Adipose tissue (tissue), 3 donors: ENCODE results near the gene LZTS3. TPM values are rescaled to one million over a fixed set of nuclear protein-coding genes. Genes with fewer than 3 reads are reported as not detected.
"Not testable (repeated sequence)": the region's sequence is repeated elsewhere in the genome, so short reads cannot be mapped to it uniquely, and the experiment has no call there.

Experiments used
- H3K27ac ChIP-seq: one replicate; pipeline ENCODE4 v1.5.1; 2013; ENCODE audit warnings: low read depth, low read length
- WGBS, 3 donors: extraction: QIAGEN DNeasy Blood & Tissue Kit; methylation state at CpG; one replicate each; pipeline ENCODE4 v1.1.7; 2013; 5-methylcytosine and 5-hydroxymethylcytosine counted together
- polyA plus RNA-seq, 3 donors: library from polyadenylated mRNA; stranded (reverse); fragments of 200-250 nt; gene quantifications; one replicate each; pipeline ENCODE4 v1.2.3, GENCODE V29; 2013
- donor health status: healthy with polysubstance abuse.
- donor health status: Bipolar disorder and iron deficiency.
- donor health status: healthy.

Gene LZTS3
- polyA plus RNA-seq, 3 donors: 4.0 to 18.4 (median 5.1) TPM

DNA sequence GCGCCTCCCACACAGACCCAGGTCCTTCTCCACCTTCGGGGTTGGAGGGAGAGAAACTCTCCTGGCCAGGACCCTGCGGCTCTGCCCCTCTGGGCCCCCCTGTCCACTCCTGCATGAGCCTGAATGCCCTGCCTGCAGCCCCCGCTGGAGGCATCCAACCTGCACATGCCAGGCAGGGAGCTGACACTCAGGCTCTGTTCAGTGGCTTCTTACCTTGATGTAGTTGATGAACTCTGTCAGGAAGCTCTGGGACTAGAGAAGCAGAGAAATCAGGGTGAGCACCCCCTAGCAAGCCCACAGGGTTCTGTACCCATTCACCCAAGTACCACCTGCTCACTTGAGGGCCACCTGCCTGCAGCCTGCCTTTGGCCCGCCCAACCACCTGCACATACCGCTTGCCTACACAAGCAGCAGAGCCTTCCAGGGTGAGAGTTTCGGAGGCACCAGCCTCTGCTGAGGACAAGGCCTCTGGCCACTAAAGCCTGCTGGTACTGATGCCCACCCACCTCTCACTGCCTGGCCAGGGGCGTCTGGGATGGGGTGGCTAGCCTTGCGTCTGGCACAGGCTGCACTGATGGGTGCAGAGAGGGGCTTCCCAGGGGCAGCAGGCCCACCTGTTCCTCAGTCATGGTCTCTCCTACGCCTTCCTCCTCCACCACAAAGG, 21.4 kb upstream of the LZTS3 start:
- no peak overlapping the region for H3K27ac ChIP-seq
- WGBS, 3 donors: 94 to 96% (median 95%) methylated on average over 10 of the region's 10 CpGs

DNA sequence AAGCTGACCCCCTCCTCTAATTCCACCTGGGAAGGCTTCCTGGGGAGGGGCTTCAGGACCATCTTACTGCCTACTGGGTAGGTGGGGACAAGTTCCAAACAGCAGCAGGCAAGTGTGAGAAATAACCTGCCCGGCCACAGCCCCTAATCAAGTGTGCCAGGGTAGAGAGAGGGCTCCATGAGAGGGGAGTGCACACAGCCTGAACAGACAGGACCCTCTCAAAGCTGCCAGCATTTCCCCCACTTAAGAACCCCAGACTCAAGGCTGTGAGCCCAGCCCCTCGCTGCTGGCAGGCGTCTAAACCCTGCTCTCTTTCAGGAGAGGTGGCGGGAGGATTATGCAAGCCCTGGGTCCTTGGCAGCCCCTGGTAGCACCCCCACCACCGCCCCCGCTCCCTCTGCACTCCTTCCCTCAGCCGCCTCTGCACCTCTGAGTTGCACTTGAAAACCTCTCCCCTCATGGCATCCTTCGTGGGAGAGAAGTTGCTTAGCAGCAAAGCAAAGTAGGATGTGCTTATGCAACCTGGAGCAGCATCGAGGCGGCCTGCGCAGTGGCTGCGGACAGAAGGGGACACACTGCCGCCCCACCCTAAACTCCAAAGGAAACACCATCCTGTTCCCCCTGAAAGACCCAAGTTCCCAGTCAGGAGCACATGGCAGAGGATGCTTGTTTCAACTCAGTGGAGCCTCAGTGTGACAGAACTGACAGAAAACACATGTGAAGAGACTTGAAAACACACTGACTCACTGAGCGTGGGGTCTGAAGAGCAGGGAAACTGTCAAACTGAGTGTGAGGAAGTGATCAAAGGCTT, 20.7 kb upstream of the LZTS3 start:
- WGBS, 3 donors: 84 to 91% (median 88%) methylated on average over 14 of the region's 14 CpGs

DNA sequence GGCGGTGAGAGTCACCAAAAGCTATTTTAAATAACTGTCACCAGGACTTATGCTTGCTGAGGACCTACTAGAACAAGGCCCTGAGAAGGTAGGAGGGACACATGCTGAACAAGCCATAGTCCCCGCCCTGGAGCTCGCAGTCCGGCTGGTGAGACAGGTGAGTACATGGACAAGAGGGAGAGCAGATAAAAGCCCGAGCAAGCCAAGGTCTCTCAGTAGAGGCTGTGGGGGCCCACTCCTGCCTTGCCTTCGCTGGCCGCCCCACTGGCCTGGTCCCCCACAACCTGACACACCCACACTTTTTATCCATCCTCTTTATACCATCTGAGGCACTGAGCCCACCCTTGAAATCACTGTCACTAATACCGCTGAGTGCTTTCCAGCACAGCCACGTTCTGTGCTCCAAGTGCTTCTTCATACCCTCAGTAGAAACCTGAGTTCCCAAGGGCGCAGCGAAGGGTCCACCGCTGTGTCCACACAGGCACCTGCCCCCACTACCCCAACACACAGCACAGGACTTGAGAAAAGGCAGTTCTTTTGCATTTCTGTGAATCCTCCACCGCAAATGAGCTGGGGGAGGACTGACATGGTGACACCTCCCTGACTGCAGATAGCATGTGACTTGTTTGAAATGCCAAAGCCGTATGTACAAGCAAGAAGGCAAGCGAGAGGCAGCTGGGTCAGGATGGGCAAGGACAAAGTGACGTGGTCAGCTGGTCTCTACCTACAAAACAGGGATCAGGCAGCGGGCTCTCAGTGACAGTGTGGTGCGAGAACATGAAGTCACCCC, 19.1 kb upstream of the LZTS3 start:
- no peak overlapping the region for H3K27ac ChIP-seq
- WGBS, 3 donors: 91 to 95% (median 92%) methylated on average over 18 of the region's 18 CpGs

More for the DNA sequence above, 20.7 kb upstream of the LZTS3 start:
- no peak overlapping the region for H3K27ac ChIP-seq

DNA sequence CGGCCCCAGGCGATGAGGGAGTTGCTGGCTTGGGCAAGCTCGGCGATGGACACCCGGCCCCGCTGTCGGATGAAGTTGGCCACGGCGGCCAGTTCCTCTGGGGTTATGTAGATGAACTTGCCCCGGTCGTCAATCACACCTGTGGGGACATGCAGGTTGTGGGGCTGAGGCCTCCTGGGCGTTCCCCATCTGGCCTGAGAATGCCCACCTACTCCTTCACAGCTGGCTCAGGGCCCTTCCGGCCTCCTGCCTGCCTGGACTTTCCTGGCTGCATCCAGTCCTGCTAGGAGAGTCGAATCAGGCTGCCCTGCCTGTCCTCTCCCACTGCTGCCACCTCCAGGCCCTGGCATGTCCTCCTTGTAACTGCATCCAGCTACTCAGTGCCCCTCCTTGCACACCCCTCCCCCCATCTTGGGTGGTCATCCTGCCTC, 17.3 kb upstream of the LZTS3 start:
- 85 to 91% (median 89%) methylated on average over 13 to 14 of the region's 14 CpGs for WGBS, 3 donors

DNA sequence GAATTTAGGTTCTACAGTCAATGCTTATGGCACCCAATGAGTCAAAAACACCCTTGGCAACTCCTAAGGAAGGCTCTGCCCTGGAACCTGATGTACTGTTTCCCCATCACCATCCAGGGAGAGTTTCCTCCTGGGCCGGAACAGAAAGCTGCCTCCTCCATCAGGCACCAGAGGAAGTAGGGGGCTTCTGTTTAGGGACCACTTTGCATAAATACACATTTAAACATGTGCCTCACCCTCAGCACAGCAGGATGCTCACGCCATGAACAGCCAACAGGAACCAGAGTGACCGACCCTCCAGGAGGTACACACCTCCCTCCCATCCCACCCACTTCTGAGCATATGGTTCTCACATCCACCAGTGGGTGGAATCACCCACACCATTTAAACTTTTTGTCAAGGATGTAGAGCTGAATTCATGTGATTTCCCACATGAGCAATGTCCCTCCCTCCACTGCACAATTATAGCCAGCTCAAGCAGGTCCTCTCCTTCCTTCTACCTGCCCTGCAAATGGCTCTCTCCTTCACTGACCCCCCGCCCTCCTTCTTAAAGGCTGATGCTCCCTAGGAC, 16.3 kb upstream of the LZTS3 start:
- H3K27ac ChIP-seq: no peak overlapping the region
- WGBS, 3 donors: 78 to 90% (median 86%) methylated on average over 4 of the region's 4 CpGs

More for the DNA sequence above, 17.3 kb upstream of the LZTS3 start:
- H3K27ac ChIP-seq: no peak overlapping the region

DNA sequence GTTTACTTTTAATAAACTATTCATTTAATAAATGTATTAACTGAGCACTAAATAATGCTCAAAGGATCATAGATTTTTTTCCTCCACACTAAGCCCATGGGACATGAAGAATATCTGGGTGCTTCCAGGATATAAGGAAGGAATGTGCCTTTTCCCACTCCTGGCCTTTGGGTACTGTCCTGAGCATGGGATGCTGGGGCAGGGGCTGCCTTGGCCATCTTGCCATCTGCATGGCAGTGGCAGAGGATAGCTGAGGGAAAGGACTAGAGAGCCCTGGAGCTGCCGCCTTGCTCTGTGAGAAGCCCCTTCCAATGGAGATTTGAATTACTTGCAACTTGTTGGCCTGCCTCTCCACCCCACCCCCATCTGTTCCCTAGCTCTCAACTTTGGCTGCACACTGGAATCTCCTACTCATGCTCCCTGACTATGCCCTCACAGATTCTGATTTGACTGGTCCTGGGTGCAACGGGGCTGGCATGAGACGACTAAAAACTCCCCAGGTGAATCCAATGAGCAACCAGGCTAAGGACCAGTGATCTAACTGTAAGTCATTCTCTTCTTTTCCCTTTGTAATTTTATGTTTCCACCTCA, 15.6 kb upstream of the LZTS3 start:
- WGBS, 3 donors: 89 to 92% (median 90%) methylated on average over 3 of the region's 3 CpGs
- no peak overlapping the region for H3K27ac ChIP-seq

DNA sequence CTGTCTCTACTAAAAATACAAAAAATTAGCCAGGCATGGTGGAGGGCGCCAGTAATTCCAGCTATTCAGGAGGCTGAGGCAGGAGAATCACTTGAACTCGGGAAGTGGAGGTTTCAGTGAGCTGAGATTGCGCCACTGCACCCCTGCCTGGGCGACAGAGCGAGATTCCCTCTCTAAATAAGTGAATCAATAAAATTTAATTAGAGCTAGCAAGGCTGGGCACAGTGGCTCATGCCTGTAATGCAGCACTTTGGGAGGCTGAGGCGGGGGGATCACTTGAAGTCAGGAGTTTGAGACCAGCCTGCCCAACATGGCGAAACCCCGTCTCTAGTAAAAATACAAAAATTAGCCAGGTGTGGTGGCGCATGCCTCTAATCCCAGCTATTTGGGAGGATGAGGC, 14.5 kb upstream of the LZTS3 start:
- WGBS, 3 donors: 94 to 96% (median 94%) methylated on average over 9 of the region's 9 CpGs
- H3K27ac ChIP-seq: not testable (repeated sequence)

DNA sequence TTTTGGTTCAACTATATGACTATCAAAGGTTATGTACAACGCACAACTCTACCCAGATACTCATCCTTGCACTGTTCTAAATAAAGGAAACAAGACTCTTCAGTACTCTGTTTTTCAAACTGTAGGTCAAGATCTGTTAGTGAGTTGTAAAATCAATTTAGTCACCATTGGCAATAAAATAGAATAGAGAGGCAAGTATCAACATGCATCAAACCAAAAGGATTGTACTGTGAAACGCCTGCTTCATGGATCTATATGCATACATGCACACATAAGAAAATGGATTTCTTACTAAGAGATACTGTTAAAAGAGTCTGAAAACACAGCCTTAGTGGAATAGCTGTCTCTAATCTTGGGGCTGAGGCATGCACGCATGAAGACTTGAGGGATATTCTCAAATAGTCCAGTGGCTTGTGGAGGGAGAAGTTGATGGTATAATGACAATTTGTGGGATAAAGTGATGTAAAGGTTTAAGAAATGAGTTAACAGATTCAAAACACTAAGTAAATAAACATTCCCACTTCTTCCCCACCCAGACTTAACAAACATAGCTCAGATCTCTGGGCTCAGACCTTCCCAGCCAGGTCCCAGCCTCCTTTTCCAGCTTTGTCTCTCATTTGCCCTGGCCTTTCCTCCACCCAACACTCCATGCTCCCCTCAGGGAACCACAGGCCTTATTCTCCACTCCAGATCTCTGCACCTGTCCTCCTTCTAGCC, 10.7 kb upstream of the LZTS3 start:
- WGBS, 3 donors: 92 to 95% (median 95%) methylated on average over 3 of the region's 3 CpGs
- no peak overlapping the region for H3K27ac ChIP-seq

DNA sequence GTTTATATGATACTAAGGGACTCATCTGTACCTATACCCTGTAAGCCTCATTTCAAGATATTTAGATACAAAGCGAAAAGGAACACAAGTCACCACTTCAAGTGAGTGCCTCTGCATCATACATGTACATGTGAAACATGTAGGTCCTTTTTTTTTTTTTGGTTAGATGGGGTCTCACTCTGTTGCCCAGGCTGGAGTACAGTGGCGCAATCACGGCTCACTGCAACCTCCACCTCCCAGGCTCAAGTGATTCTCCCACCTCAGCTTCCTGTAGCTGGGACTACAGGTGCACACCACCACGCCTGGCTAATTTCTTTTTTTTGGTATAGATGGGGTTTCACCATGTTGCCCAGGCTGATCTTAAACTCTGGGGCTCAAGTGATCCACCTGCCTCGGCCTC, 9.1 kb upstream of the LZTS3 start:
- not testable (repeated sequence) for H3K27ac ChIP-seq
- 94 to 97% (median 96%) methylated on average over 5 of the region's 5 CpGs for WGBS, 3 donors

DNA sequence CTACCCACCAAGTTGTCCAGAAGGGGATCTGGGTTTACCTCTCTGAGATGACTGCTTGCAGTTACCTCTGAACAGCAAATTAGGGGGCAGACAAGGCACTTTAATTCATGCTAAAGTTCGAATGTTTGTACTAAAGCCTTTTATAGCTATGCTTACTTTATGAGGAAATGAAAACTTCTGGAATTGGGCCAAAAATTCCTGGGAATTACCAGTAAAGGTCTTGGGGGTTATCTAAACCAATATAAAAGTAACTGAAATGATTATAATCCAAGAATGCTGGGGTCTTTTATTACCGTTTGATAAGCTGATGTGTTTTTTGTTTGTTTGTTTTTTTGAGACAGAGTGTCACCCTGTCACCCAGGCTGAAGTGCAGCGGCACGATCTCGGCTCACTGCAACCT, 7.9 kb upstream of the LZTS3 start:
- WGBS, 3 donors: 58 to 79% (median 79%) methylated on average over 5 of the region's 5 CpGs
- no peak overlapping the region for H3K27ac ChIP-seq

DNA sequence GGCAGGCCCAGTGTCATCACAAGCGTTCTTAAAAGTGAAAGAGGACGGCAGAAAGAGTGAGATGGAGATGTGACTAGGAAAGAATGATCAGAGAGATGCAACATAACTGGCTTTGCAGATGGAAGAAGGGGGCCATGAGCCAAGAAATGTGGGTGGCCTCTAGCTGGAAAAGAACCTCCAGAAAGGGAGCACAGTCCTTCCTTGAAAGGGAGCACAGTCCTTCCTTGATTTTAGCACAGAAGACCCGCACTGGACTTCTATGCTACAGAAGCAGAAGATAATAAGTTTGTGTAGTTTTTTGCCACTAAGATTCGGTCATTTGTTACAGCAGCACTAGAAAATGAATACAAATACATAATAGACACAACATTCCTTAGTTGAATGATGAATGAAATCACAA, 7.0 kb upstream of the LZTS3 start:
- WGBS, 3 donors: 69 to 84% (median 76%) methylated on average over 4 of the region's 4 CpGs
- H3K27ac ChIP-seq: no peak overlapping the region

DNA sequence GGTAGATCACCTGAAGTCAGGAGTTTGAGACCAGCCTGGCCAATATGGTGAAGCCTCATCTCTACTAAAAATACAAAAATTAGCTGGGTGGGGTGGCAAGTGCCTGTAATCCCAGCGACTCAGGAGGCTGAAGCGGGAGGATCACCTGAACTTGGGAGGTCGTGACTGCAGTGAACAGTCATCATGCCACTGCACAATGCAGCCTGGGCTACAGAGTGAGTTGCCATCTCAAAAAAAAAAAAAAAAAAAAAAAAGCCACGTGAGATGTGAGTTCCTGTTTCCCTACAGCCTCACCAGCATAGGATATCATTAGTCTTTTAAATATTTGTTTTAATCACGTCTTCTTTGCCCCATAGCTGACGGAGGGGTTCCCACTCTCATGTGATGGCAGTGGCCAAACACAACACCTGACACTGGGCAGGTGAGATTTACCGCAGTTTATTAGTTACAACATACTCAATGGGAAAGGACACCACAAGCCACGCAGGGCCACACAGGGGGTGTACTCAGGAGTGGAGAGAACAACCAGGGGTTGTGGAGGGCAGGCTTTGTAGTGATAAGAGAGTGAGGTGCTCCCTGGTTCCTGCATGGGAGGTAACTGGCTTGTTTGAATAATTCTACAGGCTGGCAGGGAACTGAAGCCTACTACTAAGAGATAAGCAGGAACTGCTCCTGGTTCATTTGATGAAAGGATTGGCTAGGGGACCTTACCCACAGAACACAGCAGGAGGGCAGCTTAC, 4.6 kb upstream of the LZTS3 start:
- no peak overlapping the region for H3K27ac ChIP-seq
- 49 to 73% (median 72%) methylated on average over 8 of the region's 8 CpGs for WGBS, 3 donors

DNA sequence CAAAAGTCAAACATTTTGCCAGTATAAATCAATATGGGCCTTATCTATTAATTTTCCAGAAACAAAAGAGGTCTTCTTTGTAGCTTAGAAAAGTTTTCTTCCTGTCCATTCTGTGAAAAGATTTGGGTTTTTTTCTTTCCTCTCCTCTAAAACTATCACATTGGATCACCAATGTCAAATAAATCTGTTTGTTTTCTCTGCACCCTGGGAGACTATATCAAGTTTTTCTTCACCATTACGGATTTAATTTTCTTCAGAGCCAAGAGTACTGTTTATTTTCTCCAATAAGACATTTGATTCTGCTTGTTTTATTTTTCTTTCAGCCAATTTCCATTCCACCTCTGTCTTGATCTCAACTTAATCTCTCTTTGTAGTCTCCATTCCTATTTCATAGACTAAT, 1.9 kb upstream of the LZTS3 start:
- WGBS, 3 donors: 12 to 68% (median 61%) methylated on average over 1 of the region's 1 CpG
- no peak overlapping the region for H3K27ac ChIP-seq

DNA sequence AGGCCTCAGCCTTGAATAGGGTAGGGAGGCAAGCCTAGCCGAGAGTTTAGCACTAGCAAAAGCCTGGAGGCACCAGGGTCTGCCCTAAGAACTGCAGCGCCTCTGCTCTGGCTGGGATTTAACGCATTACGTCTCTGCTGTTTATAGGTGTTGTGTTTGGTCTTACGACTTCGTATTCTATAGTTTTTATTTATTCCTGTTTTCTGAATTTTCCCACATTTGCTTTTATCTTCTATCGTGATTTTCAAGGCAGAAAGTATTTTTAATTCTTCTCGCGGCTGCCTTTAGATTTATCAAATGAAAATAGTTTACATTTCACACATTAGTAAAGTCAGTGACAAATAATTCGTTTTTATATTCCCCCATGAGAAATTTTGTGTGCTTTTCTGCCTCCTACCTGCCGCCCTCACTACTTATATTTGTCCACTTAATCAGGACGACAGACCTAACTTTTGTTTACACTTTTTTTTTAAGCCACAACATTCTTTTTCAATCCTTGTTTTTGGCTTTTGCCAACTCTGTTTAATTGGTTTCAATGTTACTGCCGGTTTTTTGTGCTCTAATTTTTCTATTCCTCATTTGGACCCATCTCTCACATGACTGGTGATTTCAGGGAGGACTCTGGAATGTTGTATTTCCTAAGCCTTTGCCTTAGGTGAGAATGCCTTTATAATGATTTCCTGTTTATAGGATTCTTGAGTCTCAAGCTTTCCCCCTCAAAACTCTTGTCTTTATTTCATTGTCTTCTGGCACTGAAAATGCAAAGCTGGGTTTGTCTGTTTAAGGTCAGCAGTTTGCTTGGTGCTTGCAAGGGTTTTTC, 1.3 kb upstream of the LZTS3 start:
- WGBS, 3 donors: 6 to 25% (median 13%) methylated on average over 13 of the region's 13 CpGs
- no peak overlapping the region for H3K27ac ChIP-seq

DNA sequence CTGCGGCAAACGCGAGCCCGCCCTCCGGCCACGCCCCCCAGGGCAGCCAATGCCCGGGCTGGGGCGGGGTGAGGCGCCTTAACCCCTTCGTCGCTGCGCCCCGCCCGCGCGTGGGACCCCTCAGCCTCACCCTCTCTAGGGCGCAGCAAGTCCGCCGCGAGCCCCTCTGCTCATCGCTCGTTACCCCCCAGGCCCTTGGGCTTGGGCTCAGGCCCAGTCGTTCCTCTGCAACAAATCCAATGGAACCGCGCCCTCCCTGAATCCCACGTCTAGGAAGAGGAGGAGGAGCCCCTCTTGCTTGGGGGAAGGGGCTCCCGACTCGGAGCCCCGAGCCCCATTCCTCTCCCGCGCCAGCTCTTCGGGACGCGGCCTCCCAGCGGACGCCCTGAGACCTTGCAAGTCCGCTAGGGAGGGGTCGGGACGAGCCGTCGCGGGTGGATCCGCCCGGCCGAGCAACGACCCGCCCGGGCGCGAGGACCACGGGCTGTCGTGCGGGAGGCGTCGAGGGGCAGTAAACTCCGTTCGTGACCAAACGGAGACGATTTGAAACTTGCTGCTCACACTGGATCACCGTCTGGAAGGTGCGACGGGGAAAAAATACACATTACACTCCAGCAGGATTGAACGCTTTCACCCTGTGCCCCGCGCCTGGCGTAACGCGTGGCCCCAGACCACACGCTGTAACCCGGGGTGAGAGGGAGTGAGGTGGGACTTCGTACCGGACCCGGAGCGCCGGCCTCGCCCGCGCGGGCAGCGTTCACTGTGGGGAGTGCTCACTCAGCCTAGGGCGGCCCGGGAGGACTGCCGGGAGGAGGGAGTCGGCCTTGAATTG, 477 bp upstream of the LZTS3 start:
- 1% methylated on average over 75 to 84 of the region's 84 CpGs for WGBS, 3 donors
- H3K27ac ChIP-seq: no peak overlapping the region
